Caki2 (cell line): ENCODE results near the gene HNRNPLL. TPM values are rescaled to one million over a fixed set of nuclear protein-coding genes. Genes with fewer than 3 reads are reported as not detected.
"Not testable (repeated sequence)": the region's sequence is repeated elsewhere in the genome, so short reads cannot be mapped to it uniquely, and the experiment has no call there.

Experiments used
- DNase-seq: peaks from one replicate; pipeline ENCODE4 v3.0.0-alpha.2; 2015; ENCODE audit warnings: low read depth
- in situ Hi-C: cut with HindIII; loops from 2 replicates; pipeline ENCODE4 v1.10.0; 2016; ENCODE audit warnings: low sequenced_read_pairs, low pct_unique_long_range_greater_than_20kb, mixed read lengths
- total RNA-seq: library from RNA; depleted of rRNA; stranded (reverse); fragments of >200 nt; shearing (Covaris generic); gene quantifications from 2 replicates; pipeline ENCODE4 v1.2.3, GENCODE V29; 2014; ENCODE audit warnings: low replicate concordance

The HNRNPLL gene
- total RNA-seq, 1 experiment from 2014 or later: 37.1 TPM

DNA sequence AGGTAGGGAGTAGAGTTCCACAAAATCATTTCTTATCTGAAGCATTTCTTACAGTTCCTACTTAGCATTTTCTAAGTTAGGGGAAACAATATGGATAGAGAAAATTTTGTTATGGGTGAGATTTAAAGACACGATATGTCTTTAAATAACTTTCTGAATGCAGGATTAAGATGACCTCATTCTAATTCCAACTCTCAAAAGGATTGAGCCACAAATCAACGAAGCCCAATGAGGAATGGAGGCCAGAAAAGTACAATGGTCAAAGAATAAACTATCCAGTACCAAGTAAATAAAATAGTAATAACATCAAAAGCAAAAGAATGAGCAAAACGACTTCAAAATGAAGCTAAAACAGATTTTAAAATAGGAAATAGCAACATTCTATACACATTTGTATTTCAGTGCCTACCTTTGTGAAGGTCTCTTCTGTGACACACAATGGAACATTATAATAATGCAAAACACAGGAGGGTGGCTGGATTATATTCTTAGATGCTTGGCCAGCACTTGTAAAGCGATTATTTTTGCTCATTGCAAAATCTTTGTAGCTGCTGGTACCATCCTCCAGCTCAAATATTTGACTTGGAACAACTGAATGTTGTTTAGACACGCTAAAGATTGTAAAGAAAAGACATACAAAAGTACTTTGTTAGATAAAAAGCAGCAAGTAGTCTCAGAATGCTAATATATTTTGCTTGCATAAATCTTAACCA, 33.8 kb downstream of the HNRNPLL start:
- DNase-seq: no peak
- in situ Hi-C loops: no loop called here

DNA sequence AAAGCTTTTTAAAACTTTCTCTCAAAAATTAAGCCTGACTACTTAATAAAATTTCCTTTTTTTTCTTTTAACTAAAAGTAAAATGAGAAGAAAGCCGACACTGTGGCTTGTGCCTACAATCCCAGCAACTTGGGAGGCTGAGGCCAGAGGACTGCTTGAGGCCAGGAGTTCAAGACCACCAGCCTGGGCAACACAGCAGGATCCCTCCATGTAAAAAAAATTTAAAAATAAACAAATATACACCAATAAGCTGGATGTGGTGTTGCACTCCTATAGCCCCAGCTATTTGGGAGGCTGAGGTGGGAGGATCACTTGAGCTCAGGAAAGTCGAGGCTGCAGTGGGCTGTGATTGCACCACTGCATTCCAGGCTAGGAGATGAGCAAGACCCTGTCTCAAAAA, 37.4 kb downstream of the HNRNPLL start:
- DNase-seq: no peak
- in situ Hi-C loops: no loop called here

DNA sequence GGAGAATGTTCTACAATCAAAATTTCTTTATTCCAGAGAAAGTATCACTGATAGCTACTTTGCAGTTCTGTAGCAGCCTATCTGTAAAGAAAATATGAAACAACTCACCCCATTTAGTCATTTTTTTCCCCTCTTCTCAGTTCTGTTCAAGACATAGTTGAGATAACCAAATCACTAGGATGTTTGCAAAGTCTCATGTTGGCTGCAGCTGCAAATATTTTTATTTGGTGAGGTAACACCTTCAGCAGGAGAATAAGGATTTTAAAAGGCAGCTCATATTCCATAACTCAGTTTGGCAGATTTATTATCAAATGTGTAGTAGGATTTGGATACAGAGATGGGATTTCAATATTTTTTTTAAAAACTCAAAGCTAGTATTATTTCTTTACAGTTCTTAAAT, 41.0 kb downstream of the HNRNPLL start:
- in situ Hi-C loops: no loop called here
- DNase-seq: no peak

DNA sequence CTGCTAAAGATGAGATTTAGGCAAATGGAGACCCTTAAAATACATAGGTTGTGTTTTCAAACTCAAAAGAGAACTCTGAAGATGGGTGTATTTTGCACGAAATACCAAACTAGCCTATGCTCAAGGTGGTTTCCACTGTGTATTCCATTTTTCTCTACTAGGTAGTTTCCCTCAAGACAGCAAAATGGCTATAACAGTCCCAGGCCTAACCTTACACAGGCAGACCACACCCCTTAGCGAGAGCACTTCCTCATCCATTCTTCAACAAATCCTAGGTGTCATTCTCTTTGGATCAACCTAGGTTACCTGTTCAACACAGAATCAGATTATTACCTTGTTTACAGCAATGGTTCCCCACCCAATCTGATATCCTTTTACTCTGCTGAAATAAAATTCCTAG, 42.6 kb downstream of the HNRNPLL start:
- in situ Hi-C loops: no loop called here
- DNase-seq: no peak

DNA sequence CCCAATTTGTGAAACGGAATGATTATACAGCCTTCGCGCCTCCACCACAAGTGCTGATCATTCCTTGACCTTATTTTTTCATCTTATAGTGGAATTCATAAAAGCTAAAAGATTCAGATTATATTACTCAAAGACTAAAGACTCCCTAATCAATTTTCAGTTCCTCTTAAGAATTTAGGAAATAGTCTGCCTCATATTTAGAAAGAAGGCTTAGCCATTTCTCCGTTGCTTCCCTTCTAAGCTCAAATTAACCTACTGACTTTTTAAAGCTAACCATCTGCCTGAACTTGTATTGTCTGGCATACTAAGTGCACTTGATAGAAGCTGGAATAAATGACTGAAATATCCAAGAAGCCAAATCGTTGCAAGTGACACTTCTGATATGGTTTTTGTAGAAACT, 44.7 kb downstream of the HNRNPLL start:
- in situ Hi-C loops: no loop called here
- no peak for DNase-seq

DNA sequence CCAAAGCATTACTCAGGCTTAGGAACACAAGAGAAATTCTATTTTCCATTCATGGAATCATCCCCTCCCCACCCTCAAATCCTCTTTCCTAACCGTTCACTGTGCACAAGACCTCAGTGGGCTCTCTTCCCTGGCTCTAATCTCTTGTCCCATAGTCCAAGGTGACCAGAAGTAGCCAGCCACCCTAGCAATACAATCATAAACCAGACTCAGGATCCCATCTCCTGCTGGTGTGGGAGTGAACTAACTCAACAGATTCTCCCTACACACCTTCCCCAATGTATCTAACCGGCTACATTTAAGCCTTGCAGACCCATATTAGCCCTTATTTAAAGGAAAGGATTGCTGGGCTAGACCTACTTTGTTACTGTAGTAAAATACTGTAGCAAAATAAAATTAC, 45.5 kb downstream of the HNRNPLL start:
- no peak for DNase-seq
- in situ Hi-C loops: no loop called here

DNA sequence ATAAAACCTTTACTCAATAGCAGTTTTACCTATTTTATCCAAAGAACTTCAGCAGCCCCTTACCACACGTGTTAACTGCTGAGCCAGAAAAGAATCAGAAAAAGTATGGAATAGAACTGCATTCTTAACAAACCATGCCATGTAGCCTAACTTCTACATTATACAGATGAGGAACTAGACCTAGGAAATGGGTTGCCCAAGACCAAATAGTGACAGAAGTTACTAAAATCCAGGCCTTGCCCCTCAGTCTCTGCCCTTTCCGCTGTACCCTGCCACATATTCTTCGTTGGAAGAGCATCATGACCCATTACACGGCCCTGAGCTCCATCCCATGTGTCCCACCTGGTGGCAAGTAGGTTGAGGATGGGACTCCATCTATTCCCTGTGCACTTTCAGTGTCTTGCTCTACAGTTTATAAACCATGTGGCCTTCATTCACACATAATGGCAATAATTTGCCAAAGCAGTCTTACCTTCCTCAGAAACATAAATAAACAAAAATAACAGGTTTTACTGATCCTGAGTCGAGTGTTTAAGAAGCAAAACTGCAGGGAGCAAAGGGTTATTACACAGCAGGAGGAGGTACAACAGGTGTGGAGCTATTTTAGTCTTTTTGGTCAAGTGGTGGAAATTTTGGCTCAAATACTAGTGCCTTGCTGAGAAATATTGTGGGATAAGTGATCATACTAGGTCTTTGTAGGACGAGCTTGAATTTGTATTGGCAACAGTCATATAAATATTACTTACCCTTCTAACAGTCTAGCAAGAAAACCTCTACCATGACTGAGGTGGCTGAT, 46.5 kb downstream of the HNRNPLL start:
- in situ Hi-C loops: no loop called here
- no peak for DNase-seq

DNA sequence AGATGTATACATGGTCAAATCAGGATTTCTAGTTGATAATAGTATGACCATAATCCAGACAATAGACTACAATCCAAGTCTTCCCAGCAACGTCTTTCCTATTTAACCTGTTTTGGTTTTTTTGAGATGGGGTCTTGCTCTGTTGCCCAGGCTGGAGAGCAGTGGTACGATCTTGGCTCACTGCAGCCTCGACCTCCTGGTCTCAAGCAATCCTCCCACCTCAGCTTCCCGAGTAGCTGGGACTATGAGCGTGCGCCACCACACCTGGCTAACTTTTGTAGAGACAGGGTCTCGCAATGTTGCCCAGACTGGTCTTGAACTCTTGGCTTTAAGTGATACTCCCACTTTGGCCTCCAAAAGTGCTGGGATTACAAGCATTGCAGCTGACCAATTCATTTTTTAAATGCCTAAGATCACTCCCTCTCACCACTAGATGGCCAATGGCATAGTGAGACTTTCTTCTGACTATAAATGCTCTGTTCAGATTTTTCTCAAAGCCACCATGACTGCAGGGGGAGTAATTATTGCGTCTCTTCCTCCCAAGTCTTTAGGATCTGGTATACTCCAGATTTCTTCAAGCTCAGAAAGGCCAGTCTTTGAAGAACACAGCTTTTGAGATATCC, 47.6 kb downstream of the HNRNPLL start:
- peak; percentile 17 for DNase-seq
- in situ Hi-C loops: no loop called here

DNA sequence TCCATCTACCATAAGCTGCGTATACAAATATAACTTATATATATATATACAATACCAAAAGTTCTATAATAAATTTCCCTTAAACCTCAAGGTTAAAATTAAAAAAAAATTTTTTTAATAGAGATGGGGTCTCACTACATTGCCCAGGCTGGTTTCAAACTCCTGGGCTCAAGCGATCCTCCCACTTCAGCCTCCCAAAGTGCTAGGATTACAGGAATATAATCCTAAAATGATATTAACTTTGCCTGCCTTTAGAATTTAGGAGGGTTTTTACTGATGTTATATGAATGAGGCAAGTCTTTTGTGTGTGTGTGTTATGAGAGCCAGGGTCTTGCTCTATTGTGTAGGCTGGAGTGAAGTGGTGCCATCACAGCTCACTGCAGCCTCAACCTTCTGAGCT, 49.2 kb downstream of the HNRNPLL start:
- in situ Hi-C loops: no loop called here
- DNase-seq: no peak

DNA sequence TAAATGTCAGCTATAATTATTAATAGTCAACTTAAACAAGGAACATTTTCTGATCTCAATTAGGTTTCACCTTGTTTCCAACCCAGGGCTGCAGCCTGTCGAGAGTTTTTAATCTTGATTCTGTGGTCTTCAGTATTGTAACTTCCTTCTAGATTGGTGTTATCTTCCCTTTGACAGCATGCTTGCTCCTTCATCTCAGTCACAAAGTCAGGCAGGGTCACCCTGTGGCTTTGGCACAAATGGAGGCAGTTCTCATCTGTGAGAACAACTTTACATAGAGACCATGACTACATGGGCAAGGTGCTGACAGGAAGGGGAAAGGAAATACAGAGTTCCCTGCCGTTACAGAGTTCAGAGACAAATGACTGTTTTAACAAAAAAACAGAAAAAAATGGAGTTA, 50.5 kb downstream of the HNRNPLL start:
- in situ Hi-C loops: no loop called here
- no peak for DNase-seq

DNA sequence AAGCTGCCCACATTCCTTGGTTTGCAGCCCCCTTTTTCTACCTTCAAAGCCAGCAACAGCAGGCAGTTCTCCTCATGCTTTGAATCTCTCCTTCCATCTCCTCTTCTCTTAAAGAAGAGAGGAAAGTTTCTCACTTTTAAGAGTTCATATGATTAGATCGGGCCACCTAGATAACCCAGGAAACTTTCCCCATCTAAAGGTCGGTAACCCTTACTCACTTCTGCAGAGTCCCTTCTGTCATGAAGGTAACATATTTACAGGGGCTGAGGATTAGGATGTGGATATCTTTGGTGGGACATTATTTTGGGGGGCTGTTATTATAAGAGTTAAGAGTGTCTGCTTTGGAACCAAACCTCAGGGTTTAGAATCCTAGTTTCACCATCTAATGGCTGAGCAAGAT, 51.0 kb downstream of the HNRNPLL start:
- DNase-seq: no peak
- in situ Hi-C loops: no loop called here

DNA sequence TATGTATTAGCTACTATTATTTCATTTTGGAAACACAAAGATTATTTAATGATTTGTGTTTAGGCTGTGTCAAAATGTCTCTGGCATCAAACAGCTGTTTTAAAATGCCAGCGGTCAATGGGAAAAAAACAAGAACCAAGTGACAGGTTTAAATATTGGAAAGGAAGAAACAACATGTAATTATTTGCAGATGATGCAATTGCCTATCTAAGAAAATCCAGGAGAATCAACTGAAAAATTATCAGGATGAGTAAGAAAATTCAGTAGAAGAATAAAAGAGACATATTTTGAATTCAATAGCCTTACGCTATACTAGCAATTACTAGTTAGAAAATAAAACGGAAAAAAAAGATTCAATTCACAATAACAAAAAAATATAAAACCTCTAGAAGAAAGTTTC, 51.6 kb downstream of the HNRNPLL start:
- DNase-seq: no peak
- in situ Hi-C loops: no loop called here

DNA sequence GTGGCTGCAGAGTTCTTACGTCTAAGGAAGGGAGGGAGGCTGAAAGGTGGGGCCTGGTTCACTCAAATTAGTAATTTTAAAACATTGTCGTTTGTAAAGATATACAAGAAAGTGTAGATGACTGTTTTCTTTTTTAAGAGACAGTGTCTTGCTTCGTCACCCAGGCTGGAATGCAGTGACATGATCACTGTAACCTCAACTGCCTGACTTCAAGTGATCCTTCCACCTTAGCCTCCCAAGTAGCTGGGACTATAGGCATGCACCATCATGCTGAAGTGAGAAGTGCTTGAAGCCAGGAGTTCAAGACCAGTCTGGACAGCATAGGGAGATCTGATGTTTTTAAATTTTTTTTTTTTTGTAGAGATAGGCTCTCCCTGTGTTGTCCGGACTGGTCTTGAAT, 52.9 kb downstream of the HNRNPLL start:
- no peak for DNase-seq
- in situ Hi-C loops: no loop called here

DNA sequence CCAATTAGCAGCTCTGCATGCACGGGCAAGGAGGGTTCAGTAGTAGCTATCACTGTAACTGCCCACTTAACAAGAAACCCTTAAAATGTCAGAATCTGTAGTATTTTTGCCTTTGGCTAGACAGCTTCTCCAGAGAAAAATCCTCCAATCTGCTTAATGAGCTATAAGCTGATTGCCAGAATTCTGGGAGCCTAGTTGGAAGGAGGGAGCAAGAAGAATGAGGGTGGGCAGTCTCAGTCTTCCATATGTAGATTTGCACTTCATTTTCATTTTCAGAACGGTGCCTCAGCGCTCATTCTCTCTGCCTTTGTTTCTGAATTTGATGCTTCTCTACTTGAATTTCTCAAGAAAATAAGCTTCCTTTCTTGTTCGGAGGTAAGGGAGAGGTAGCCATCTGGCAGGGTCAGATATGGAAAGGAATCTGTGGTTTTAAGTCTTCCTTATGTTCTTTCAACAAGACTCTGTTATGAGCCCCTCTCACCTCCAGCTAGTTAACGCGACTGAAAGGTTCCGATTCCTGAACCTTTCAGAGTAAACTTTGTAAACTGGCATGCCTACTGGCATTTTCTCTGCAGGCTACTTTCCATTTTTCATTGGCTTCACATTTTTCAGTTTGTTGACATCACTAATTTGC, 53.5 kb downstream of the HNRNPLL start:
- in situ Hi-C loops: no loop called here
- DNase-seq: no peak

DNA sequence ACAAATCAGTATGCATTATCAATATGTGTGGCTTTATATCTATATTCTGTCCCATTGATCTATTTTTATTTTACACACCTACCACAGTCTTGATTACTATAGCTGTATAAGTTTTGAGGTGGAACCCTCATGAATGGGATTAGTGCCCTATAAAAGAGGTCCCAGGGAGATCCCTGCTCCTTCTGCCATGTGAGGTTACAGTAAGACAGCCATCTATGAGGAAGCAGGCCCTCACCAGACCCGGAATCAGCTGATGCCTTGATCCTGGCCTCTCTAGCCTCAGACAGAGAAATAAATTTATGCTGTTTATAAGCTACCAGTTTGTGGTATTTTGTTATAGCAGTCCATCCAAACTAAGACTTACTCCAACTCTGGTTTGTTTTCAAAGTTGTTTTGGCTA, 54.9 kb downstream of the HNRNPLL start:
- in situ Hi-C loops: no loop called here
- DNase-seq: no peak

DNA sequence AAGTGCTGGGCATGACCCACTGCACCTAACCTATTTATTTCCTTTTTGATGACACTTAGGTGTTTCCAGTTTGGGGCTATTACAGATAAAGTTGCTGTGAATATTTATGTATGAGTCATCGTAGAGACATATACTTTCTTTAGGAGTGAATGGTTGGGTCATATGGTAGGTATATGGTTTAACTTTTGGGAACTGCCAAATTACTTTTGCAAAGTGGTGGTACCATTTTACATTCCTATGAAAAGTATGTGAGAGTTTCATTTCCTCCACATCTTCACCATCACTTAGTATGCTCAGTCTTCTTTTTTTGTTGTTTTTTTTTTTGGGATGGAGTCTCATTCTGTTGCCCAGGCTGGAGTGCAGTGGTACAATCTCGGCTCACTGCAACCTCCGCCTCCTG, 56.1 kb downstream of the HNRNPLL start:
- no peak for DNase-seq
- in situ Hi-C loops: no loop called here

DNA sequence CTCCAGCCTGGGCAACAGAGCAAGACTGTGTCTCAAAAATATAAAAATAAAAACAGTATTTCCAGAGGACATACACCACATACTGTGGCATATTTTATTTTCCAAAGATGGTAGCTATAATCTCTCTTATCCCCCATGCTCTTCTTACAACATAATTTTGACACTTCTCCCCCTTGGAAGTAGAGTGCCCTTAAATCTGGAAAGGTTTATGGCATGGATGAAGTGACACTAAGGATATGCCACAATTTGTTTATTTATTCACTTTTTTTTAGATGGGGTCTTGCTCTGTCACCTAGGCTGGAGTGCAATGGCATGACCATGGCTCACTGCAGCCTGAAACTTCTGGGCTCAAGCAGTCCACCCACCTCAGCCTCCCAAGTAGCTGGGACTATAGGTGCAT, 56.7 kb downstream of the HNRNPLL start:
- no peak for DNase-seq
- in situ Hi-C loops: no loop called here

DNA sequence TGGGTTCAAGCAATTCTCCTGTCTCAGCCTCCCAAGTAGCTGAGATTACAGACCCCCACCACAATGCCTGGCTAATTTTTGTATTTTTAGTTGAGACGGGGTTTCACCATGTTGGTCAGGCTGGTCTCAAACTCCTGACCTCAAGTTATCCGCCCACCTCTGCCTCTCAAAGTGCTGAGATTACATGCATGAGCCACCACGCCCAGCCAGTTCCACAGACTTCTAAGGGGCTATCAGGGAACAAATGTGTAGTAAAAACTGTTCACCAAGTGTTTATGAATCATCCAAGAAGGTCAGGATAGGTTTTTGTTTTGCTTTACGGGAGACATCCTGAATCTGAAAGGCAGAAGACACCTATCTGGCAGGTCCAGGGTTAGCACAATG, 60.5 kb downstream of the HNRNPLL start:
- peak; percentile 34 for DNase-seq
- in situ Hi-C loops: not testable (repeated sequence)

DNA sequence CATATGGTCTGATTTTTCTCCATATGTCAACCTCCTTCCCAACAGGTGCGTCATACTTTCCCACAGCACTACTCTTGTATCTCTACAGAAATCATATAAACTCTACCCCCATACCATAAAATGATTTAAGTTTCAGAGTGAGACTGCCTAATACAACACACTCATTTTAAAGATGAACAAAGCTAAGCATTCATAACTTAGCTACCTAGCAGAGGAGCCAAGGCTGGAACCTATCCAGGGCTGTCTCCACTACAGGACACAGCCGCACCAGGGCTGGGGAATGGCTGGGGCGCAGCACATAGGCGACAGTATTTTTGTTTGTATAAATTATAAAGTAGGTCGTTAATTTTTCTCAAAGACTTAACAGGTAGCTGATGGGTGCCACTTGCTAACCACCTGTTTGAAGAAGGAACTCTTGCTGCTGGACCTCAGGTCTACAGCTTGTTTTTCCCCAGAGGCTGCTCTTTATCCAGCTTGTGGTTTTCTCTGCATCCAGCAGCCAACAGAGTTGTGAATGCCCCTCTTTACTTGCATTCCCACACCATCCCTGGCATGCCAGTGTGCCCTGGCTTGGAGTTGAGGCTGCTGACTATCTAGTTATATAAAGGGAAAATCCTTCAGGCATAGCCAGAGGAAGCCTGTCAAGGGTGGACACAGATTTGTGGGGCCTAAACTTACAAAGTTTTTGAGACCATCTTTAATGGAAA, 62.0 kb downstream of the HNRNPLL start:
- in situ Hi-C loops: no loop called here
- DNase-seq: no peak
